Measurements from ENCODE around the gene PTER.

The PTER gene

DNA sequence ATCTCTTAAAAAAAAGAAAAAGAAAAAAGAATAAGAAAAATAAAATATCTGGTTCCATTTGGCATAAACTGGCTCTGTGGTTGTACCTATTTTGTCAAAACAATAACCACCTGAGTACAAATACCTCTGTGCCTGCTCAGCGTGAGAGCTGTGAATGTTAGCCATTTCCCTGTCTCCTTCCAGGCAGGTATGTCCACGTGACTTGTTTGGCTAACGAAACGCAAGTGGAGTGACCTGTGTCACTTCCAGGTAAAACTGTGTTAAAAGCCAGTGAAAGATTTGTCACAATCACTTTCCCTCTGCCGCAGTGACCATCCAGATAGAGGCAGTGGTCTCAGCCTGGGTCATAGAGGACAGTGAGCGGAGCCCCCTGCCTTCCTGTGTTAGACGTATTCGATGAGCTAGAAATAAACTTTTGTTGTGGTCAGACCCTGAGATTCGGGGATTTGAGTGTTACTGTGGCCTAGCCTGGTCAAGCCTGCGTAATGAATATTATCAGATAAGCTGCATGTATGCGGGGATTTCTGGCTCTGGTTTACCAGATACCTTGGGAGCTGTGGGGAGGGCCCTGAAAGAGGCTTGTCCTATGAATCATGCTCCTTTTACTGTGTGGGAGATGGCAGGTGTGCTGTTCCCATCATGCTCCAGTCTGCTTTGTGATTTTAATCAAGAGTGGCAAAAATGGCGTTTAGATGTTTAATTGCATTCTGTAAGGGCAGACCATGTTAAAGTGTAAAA is 3.8 kb downstream of the PTER start:
- TF ChIP-seq, protein P1, sequence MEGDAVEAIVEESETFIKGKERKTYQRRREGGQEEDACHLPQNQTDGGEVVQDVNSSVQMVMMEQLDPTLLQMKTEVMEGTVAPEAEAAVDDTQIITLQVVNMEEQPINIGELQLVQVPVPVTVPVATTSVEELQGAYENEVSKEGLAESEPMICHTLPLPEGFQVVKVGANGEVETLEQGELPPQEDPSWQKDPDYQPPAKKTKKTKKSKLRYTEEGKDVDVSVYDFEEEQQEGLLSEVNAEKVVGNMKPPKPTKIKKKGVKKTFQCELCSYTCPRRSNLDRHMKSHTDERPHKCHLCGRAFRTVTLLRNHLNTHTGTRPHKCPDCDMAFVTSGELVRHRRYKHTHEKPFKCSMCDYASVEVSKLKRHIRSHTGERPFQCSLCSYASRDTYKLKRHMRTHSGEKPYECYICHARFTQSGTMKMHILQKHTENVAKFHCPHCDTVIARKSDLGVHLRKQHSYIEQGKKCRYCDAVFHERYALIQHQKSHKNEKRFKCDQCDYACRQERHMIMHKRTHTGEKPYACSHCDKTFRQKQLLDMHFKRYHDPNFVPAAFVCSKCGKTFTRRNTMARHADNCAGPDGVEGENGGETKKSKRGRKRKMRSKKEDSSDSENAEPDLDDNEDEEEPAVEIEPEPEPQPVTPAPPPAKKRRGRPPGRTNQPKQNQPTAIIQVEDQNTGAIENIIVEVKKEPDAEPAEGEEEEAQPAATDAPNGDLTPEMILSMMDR (IDR thresholded peaks at IDR 0.05; ENCODE audit: insufficient read depth, low read length, missing control alignments) = no peak
- CTCF ChIA-PET = no interaction called here
- DNase-seq (ENCODE audit: low read depth, low spot score) = no peak
- H3K4me3 ChIP-seq (ENCODE audit: low read depth, low read length) = no peak overlapping the region
- POLR2A ChIA-PET = interaction anchor here (0.6 kb wide), 1 partner anchor 137 kb away, joined by 3 read pairs; no protein-coding TSS in a partner anchor

DNA sequence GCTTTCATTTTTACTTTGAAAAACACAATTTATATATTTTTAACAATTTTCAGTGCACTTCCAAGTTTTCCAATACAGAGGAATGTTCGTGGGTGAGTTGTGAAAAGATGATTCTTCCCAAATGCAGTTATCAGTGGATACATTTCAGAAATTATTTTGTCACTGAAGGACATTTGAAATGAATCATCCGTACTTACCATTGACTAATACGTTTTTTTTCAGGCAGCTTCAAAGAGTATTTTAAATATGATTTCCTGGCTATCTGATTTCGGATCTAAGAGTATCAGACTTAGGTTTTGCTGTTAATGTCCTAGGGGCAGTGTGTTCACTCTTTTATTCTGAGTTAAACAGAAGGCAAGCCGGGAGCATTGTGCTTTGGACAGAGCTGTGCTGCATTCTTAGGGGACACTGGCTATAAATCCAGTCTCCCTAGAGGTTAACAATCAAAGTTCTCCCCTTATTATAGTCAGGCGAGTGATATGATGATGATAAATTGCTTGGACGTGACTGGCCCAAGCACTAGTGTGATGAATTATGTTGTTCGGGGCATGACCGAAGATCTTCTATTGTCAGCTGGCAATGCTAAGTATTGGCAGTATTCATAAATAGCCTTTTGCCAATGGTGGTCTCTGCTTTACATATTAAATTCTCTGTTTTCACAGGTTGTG is 4.5 kb downstream of the PTER start:
- POLR2A ChIA-PET = interaction anchor here (0.6 kb wide), 1 partner anchor 139 kb away, joined by 3 read pairs; no protein-coding TSS in a partner anchor
- CTCF ChIA-PET = no interaction called here
- no peak for DNase-seq (ENCODE audit: low read depth, low spot score)
- no peak overlapping the region for H3K4me3 ChIP-seq (ENCODE audit: low read depth, low read length)
- TF ChIP-seq, protein P1 (IDR thresholded peaks at IDR 0.05; ENCODE audit: insufficient read depth, low read length, missing control alignments) = no peak

DNA sequence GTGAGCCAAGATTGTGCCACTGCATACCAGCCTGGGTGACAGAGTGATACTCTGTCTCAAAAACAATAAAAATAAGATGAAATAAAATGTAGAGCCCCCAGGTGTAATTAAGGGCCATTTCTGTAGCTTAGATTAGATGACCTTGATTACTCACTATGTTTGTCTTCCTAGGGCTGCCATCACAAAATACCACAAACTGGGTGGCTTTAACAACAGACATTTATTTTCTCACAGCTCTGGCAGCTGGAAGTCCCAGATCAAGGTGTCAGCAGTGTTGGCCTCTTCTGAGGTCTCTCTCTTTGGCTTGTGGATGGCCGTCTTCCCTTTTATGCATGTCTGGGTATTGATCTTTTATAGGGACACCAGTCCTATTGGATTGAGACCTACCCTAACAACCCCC is 6.1 kb downstream of the PTER start:
- TF ChIP-seq, protein P1 (IDR thresholded peaks at IDR 0.05; ENCODE audit: insufficient read depth, low read length, missing control alignments) = no peak
- H3K4me3 ChIP-seq (ENCODE audit: low read depth, low read length) = no peak overlapping the region
- no peak for DNase-seq (ENCODE audit: low read depth, low spot score)
- POLR2A ChIA-PET = no interaction called here
- CTCF ChIA-PET = no interaction called here

DNA sequence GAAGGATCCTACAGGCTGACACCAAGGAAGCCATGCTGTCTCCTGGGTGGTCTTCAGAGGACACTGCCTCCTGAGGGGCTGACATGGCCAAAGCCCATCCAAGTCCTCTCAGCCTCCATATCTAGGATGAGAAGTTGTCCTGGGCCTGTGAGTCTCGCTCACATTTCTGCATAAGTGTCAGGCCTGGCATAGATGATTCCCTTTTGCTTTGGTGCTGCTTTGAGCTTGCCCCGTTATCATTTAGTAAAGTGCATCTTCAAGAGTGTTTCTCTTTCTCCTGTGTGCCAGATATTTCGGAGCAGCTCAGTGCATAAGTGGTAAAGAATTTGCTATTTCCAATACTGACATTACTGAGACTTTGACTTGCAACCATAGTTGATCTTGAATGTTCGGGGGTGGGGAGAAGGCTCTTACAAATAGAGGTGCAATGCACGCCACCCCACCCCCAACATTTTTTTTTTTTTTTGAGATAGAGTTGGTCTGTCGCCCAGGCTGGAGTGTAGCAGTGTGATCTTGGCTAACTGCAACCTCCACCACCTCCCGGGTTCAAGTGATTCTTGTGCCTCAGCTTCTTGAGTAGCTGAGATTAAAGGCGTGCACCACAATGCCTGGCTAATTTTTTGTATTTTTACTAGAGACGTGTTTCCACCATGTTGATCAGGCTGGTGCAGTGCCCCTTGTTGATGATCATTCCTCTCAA is 9.1 kb downstream of the PTER start:
- no peak overlapping the region for H3K4me3 ChIP-seq (ENCODE audit: low read depth, low read length)
- no peak for DNase-seq (ENCODE audit: low read depth, low spot score)
- TF ChIP-seq, protein P1 (IDR thresholded peaks at IDR 0.05; ENCODE audit: insufficient read depth, low read length, missing control alignments) = no peak
- POLR2A ChIA-PET = no interaction called here
- CTCF ChIA-PET = interaction anchor here (1.1 kb wide), 1 partner anchor 44 kb away, joined by 3 read pairs; no protein-coding TSS in a partner anchor

DNA sequence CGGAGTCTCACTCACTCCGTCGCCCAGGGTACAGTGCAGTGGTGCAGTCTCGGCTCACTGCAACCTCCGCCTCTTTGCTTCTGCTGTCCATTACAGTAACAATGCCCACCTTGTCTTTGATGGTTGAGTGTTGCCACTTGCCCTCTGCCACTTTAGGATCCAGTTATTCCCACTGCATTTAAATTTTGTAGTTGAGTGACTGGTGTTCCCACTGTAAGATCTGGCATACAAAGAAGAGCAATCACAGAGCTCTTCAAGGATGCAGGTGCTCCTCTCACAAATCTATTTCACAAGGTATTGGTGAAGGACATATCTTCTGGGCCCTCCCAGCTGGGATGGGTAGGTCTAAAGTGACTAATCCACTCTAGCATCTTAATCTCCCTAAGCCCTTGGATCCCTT is 12.6 kb downstream of the PTER start:
- DNase-seq (ENCODE audit: low read depth, low spot score) = no peak
- no peak overlapping the region for H3K4me3 ChIP-seq (ENCODE audit: low read depth, low read length)
- ChIA-PET CTCF (no interaction called here), POLR2A (no interaction called here)
- TF ChIP-seq, protein P1 (IDR thresholded peaks at IDR 0.05; ENCODE audit: insufficient read depth, low read length, missing control alignments) = no peak

Measured in AG04449 (cell line).